22Rv1 (cell line): ENCODE results near the gene CCDC146.

ENCODE experiments used
- ZFX ChIP-seq: fragments of 450-650 bp; IDR thresholded peaks from 2 replicates; pipeline ENCODE4 v1.6.1; 2017; ENCODE audit warnings: antibody characterized with exemption, borderline replicate concordance
- TF ChIP-seq, protein P1 (sequence below): fragments of 450-650 bp; IDR thresholded peaks from 2 replicates; pipeline ENCODE4 v1.5.1; 2017; ENCODE audit warnings: mild to moderate bottlenecking

DNA sequence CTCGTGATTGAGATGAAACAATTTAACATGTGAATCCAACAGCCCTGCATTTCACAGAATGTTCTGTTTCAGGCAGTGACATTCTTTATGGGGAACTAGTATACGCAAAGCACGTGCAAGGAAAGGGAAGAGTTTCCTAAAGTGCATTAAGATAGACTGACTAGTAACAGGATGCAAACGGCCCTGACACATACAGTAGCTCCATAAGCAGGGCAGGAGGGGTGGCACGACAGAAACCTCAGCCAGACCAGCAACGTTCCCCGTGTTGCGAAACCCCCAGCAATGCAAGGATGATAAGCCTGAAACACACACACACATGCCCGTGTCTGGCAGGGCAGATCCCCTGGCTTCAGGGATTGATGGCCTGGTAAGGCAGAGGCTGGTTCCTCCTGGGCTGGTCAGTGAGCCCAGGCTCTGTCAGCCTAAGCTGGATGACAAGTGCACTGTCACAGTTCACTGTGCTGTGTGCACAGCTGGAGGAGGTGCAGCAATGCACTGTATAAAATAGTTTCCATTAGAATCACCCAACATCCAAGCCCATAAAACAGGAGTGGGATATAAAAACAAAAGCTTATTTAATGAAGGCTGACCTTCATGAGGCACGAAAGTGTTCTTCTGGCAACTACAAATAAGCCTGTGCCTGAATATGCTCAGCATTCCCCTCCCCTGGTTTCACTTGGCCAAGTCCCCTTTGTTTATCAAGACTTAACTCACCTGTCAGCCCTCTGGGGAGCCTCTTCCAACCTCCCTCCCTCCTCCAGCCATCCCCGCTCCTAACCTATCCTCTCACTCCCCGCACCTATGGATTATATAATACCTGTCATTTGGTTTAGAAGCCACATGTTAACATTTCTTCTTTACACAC lies 204.9 kb downstream of the CCDC146 start:
- TF ChIP-seq, protein P1, sequence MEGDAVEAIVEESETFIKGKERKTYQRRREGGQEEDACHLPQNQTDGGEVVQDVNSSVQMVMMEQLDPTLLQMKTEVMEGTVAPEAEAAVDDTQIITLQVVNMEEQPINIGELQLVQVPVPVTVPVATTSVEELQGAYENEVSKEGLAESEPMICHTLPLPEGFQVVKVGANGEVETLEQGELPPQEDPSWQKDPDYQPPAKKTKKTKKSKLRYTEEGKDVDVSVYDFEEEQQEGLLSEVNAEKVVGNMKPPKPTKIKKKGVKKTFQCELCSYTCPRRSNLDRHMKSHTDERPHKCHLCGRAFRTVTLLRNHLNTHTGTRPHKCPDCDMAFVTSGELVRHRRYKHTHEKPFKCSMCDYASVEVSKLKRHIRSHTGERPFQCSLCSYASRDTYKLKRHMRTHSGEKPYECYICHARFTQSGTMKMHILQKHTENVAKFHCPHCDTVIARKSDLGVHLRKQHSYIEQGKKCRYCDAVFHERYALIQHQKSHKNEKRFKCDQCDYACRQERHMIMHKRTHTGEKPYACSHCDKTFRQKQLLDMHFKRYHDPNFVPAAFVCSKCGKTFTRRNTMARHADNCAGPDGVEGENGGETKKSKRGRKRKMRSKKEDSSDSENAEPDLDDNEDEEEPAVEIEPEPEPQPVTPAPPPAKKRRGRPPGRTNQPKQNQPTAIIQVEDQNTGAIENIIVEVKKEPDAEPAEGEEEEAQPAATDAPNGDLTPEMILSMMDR, result no peak
- TF ChIP-seq ZFX, result no peak
